GM21529 (cell line): Measurements from ENCODE around the gene SMAD5.

Experiments
- ATAC-seq: cut with Tn5 transposase; IDR thresholded peaks from one replicate; pipeline ENCODE4 v1.9.1; 2021; ENCODE audit not compliant: unreplicated experiment

Gene SMAD5

GRCh38 chr5:136114414-136115125, 18.1 kb upstream of the SMAD5 start:
- no peak for ATAC-seq

- no peak for ATAC-seq
These were observed 17.3 kb upstream of the SMAD5 start for GRCh38 chr5:136115183-136115865.

- no peak for ATAC-seq
These were observed 12.1 kb upstream of the SMAD5 start for GRCh38 chr5:136120529-136120928.

GRCh38 chr5:136123236-136123768, 9.3 kb upstream of the SMAD5 start:
- ATAC-seq: no peak

- no peak for ATAC-seq
These were observed 5.1 kb upstream of the SMAD5 start for GRCh38 chr5:136127560-136127959.

GRCh38 chr5:136128481-136128880, 4.2 kb upstream of the SMAD5 start:
- no peak for ATAC-seq

GRCh38 chr5:136129445-136129844, 3.2 kb upstream of the SMAD5 start:
- no peak for ATAC-seq

GRCh38 chr5:136130581-136130980, 2.1 kb upstream of the SMAD5 start:
- no peak for ATAC-seq

GRCh38 chr5:136132087-136132486, 558 bp upstream of the SMAD5 start:
- peak; percentile 8 for ATAC-seq

GRCh38 chr5:136133222-136133921, 727 bp downstream of the SMAD5 start:
- ATAC-seq: peak; percentile 29

GRCh38 chr5:136133922-136134379, 1.3 kb downstream of the SMAD5 start:
- no peak for ATAC-seq

- no peak for ATAC-seq
These were observed 2.0 kb downstream of the SMAD5 start for GRCh38 chr5:136134653-136135052.

- no peak for ATAC-seq
These were observed 2.9 kb downstream of the SMAD5 start for GRCh38 chr5:136135536-136135935.

GRCh38 chr5:136137497-136138220, 5.0 kb downstream of the SMAD5 start:
- ATAC-seq: no peak

GRCh38 chr5:136141561-136141960, 8.9 kb downstream of the SMAD5 start:
- peak; percentile 81 for ATAC-seq

- no peak for ATAC-seq
These were observed 10.7 kb downstream of the SMAD5 start for GRCh38 chr5:136143312-136143711.

GRCh38 chr5:136143763-136144162, 11.1 kb downstream of the SMAD5 start:
- no peak for ATAC-seq

GRCh38 chr5:136145030-136145429, 12.4 kb downstream of the SMAD5 start:
- peak; percentile 69 for ATAC-seq

- ATAC-seq: no peak
These were observed 13.6 kb downstream of the SMAD5 start for GRCh38 chr5:136146201-136146600.

- ATAC-seq: no peak
These were observed 15.0 kb downstream of the SMAD5 start for GRCh38 chr5:136147632-136148031.

GRCh38 chr5:136149891-136150290, 17.2 kb downstream of the SMAD5 start:
- no peak for ATAC-seq
